NCI-H524 (cell line): ENCODE results near the gene COMMD7.

Source experiments
- DNase-seq, 2 experiments: peaks; one replicate each; lab custom pipeline; 2025; lab: John Stamatoyannopoulos, UW

Gene COMMD7

DNA sequence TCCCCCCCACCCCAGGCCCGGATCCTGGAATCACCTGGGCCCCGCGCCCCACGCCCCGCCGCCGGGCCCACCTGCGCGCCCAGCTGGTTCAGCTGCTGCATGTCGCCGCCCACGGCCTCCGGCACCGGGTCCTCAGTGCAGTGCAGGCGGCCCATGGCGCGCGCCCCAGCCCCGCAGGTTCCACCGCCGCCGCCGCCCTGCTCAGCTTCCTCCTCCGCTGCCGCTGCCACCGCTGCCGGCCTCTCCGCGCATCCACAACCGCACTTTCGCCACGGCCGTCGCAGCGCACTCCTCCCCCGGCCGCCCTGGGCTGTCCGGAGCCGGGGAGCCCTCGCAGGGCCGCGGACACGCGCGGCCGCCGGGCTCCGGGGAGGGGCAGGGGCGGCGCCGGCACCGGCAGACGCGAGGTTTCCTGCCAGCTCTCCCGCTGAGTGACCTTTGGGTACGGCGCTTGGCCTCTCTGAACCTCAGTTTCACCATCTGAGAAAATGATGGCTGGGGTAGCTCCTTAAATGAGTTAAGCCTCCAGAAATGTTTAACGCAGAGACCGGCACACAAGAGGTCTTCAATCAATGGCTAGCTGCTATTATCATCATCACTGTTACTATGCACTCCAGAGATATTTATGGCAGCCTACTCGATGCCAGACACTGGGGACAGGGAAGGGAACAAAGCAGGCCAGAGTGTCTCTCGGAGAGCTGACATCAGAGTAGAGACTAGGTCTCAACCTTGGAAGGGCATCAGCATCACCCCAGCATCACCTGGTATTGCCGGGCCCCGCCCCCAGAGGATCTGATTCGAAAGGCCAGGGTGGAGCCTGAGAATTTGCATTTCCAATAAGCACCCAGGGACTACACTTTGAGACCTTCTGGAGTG lies at the start of gene COMMD7:
Gene COMMD7 (minus strand): TSS at position 231 of the 876 bp plus-strand sequence. CDS start 76 bp downstream, at position 155.
- peak in 1 of 2 experiments; percentile 23 for DNase-seq

DNA sequence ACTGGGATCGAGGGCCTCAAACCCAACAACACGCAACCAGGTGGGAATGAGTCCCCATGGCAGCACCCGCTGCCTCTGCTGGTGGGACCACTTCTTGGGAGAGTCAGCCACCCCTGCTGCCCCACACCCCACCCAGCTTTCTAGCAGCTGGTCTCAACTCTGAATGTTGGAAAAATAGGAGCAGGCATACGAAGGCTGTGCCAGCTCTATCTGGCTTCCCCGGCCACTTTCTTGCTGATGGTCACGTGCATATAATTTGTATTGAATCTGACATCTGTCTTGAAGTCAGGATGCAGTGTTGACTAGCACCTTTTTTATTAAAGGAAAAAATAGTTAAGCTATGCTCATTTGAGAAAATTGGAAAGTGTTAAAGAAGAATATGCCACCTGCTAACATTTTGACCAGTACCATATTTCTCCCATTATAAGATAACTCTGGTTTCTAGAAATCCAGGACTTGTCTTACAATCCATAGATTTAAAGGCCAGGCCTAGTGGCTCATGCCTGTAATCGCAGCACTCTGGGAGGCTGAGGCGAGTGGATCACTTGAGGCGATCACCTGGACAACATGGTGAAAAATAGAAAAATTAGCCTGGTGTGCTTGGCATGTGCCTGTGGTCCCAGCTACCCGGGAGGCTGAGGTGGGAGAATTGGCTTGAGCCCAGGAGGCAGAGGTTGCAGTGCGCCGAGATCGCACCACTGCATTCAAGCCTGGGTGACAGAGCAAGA lies 49.6 kb upstream of the COMMD7 start:
- no peak for DNase-seq

DNA sequence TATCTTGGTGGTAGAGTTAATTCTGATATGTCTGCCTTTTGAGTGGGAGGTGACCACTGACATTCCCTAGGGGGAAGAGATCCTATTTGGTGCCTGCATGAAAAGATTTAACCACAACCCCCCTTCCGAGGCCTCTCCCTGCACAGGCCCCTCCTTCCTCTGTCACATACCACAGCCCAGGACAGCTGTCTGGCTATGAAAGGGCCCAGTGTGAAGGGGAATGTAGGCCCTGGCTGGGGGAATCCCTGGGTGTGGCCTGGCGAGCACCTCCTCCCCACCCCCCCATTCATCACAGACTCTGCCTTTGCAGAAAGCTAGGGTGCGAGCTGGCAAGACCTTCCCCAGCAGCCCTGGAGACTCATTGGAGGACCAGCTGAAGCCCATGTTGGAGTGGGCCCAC lies 49.0 kb upstream of the COMMD7 start:
- DNase-seq = no peak

DNA sequence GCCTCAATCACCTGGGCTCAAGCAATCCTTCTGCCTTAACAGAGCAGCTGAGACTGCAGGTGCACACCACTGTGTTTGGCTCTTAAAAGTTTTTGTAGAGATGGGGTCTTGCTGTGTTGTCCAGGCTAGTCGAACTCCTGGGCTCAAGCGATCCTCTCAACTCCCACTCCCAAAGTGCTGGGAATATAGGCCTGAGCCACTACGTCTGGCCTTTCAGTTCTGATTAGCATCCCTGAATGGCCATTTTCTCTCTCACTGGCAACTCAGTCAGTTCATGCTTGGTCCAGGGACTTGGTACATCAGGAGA lies 47.4 kb upstream of the COMMD7 start:
- no peak for DNase-seq

DNA sequence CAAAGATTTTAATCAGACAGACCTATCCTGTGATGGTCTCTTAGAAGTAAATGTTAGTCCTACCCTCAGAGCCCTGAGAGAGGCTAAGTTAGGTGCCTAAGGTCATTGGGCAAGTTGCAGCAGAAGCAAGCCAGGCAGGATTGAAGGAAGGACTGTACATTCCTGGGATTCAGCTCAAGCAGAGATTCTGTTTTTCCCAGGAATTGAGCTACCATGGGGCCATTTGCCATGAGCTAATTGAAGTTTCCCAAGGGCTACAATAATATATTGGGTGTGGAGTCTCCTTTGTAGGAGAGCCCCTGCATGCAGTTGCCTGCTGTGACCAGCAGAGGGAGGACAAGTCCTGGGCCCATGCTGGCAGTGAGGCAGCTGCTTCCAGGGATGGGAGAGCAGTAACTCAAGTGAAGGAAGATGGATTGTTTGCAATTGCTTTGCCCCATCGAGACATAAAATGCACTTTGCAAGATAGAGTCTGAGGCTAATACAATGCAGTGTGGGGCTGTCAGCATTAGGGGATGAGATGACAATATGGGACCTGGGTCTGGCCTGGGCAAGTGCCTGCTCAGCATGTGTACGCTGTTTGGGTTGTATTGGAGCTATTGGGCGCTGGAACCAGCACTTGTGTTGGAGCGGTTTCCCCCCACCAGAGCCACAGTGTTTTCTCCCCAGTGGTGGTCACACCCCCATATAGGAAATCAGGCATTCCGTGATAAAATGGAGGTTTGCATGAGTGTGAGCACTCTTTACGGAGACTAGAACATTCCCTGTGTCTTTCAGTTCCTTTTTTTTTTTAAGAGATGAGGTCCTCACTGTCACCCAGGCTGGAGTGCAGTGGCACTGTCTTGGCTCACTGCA lies 46.9 kb upstream of the COMMD7 start:
- peak; percentile 47 to 71 for DNase-seq

DNA sequence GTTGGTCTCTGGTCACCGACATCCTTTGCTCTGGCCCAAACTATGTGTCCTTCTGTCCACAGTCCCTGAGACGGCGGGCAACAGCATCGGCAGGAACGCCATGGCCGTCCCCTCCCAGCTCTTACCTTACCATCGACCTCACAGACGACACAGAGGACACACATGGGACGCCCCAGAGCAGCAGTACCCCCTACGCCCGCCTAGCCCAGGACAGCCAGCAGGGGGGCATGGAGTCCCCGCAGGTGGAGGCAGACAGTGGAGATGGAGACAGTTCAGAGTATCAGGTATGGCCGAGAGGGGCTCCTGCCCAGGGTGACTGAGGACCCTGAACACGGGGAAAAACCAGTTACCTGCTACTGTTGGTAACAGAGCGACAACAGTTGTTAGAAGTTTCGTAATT lies 43.9 kb upstream of the COMMD7 start:
- no peak for DNase-seq

DNA sequence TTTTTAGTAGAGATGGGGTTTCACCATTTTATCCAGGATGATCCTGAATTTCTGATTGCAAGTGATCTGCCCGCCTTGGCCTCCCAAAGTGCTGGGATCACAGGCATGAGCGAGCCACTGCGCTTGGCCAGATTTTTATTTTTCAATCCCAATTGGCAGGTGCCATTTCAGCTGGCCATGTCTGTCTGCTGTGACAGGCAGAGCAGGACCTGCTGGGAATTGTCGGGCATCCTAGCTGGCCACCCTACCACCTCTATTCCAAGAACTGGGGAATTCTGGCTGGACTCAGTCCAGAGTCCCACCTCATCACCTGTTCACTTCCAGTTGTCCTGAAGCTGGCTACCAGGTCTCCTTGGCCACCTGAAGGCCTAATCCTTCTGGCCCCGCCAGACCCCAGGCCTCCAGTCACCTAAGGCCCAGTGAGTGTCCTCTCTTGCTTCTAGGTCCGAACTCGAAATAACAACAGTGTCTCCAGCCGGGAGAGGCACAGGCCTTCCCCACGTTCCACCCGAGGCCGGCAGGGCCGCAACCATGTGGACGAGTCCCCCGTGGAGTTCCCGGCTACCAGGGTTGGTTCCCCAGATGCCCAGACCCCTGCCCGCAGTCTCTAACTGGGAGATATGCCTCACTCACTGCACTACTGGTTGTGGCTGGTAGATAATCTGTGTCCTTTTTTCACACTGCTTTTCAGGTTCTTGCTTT lies 42.9 kb upstream of the COMMD7 start:
- no peak for DNase-seq

DNA sequence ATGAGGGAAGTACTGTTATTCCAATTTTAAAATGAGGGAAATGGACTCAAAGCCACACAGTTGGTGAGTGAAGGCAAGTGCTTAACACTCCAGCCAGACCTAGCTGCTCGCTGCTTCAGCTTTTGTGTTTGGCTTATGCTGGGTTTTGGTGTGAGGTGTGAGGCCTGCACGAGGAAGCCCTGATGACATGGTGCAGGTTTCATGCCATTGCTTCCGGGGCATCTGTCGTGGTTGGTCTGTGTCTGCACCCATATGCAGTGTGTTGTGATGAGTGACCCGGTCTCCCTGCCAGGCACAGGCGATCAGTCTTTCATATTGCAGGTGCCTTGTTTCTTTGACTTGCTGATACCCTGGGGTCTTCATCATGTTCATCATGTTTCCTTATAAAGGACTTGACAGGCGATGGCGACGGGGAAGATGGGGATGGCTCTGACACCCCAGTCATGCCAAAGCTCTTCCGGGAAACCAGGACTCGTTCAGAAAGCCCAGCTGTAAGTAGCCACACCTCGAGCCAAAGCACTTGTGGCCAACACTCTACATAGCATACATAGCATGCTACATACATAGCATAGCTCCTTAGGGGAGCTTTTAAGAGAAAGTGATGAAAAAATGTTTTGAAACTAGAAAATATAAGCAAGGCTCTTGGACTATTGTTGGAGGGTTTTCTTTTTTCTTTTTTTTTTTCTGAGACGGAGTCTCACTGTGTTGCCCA lies 41.3 kb upstream of the COMMD7 start:
- no peak for DNase-seq

DNA sequence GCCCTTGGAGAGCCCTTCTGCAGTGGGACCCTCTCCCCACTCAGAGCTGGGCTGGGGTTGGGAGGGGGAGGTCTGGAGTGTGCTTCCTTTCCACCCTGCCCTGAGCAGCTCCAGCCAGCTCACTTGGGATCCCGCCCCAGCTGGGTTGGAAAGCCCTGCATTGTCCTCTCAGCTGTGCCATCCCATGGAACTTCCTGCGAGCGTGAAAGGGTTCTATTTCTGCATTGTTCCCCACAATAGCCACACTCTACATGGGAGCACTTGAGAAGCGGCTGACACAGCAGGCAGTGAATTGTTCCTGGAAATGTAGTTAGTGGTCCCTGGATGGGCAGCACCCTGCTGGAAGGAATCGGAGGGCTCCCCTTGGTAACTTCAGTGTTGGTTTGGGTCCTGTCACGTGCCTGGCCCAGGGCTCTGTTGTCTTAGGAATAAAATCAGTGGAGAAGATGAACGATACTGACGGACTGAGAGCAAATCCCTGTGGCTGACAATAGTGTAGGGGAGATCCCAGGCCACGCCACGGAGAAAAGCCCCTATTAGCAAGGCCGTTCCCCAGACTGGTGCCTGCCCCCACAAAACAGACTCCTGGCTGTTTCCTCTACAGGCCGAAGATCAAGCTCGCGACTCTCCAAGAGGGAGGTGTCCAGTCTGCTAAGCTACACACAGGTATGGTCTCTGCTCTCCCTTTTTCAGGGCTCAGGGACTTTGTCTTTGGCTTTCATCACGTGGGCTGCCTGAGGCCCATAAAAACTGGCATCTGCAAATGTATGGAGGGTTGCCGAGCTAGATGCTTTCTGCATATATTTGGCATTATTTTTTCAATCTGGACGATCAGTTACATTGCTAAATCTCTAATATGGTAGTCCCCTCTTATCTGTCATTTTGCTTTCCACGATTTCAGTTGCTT lies 37.7 kb upstream of the COMMD7 start:
- DNase-seq = no peak

DNA sequence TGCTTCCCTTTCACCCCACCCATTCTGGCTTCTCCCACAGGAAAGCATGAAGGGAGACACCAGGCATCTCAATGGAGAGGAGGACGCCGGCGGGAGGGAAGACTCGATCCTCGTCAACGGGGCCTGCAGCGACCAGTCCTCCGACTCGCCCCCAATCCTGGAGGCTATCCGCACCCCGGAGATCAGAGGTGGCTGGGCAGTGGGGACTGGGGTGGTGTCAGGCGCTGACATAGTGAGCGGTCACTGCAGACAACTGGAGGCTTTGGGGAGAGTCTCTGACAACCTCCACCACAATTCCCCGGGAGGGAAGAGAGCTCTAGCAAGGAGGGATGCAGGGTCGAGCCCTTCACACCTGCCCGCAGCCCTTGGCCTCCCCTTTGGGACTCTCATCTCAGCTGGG lies 37.0 kb upstream of the COMMD7 start:
- no peak for DNase-seq

DNA sequence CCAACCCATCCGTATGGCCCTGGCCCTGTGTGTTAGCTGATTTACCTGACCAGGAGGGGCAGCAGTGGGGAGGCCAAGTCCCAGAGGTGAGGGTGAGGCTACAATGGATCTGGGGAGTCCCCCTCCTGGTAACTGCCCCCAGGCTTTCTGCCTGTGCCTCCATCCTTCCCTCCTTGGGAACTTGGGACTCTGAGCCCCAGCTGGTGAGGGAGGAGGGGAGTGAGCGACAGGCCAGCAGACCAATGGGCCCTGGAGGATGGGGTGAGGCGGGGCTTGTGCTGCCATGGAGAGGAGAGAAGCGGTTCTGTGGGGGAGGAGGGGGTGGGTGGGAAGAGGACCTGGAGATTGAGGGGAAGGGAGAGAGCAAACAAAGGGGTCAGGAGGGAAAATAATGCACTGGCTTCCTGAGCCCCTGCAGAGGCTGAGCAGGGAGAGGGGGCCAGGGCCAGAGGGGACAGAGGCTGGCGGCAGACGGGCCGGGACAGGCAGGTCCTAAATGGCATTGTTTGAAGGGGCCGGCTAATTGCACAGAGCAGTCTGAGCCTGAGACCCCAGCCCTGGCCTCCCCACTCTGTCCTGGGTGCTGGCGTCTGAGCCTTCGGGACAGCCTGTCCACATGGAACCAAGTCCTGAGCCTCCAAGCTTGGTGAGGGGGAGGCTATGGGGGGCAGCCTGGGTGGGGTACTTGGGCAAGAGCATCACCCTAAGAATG lies 36.4 kb upstream of the COMMD7 start:
- peak in 1 of 2 experiments; percentile 20 for DNase-seq

DNA sequence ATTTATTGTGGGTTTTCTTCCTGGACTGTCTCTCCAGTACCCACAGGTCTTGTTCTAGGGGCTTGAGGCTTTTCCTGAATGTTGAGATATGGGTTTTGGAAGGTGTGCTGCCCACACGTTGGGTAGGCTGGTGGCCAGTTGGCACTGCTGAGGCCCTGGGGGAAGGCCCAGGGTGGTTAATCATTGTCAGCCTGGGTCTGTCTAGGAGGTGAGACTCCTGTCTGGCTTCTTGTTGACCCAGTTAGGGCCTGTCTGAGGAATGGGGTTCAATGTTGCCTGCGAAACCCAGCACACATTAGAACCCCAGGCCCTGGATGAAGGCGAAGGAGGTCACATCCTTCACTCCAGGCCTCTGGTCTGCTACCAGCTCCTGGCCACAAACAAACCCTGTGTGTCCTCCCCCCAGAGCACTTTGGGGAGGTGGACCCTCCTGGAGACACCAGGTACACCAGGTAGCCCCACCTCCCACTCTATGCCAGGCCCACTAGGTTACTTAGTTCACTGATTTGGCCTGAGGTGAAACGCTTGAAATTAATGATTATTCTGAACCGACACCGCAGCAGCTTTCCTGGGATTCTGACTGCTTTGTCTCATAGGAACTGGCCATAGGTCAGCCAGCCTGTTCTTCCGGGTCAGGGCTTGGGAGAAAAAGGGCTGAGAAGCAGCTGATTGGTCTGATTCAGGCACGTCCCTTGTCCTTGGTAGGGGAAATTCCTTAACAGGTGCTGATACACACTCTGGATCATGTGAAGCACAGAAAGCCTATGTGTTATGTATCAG lies 34.1 kb upstream of the COMMD7 start:
- no peak for DNase-seq

DNA sequence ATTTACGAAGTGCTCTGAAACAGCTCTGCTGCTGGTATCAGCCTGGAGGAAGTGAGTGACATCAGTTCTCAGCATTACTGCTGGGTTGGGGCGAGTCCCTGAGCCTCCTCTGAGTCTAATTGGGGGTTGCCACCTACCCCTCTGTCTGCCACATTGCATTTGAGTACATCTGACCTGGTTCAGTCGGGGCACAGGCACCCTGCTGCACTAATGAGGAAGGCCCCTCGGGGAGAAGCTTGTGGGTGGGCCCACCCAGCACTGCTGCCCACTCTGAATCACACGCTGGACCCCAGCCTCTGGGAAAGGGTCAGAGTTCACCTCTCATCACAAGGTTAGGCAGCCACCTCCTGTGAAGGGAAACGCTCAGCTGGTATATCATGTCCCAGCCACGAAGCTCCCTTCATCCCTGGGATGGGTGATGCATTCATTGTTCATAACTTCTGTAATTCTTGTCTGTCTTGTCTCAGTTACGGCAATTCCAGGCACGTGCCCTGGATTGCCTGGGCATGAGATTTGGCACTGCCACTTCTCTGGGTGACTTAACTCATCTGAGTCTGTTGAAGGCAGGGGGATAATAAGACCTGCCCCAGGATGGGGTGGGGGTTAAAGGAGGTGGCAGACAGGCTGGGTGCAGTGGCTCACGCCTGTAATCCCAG lies 32.2 kb upstream of the COMMD7 start:
- DNase-seq = no peak

DNA sequence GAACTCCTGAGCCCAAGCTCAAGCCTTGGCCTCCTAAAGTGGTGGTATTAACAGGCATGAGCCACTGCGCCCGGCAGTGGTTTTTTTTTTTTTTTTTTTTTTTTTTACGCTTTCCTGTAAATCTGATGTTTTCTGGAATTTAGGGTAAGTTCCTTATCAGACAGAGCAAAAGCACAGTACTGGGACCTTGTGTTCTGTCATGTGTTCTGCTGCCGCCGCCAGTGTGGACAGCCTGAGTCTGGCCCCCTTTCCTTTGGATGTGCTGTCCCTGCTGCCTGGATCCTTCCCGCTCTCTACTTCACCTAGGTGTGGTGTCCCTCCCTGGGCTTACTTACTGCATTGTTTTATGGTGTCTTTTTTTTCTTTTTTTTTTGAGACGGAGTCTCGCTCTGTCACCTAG lies 30.6 kb upstream of the COMMD7 start:
- no peak for DNase-seq

DNA sequence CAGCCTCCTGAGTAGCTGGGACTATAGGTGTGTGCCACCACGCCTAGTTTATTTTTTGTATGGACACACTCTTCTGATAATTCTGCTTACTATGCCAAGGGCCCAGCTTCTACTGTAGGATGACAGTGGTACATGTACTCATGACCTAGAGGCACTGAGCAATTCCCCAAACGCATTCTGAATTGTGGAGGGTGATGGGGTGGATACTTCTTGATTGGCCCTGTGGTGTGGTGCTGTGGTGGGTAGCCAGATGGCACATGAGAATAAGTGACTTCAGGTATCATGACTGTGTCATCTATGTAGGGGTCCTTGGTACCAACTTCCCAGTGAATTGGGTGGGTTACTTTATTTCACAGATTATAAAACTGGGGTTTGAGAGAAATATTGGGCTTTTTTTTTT lies 30.0 kb upstream of the COMMD7 start:
- DNase-seq = no peak

DNA sequence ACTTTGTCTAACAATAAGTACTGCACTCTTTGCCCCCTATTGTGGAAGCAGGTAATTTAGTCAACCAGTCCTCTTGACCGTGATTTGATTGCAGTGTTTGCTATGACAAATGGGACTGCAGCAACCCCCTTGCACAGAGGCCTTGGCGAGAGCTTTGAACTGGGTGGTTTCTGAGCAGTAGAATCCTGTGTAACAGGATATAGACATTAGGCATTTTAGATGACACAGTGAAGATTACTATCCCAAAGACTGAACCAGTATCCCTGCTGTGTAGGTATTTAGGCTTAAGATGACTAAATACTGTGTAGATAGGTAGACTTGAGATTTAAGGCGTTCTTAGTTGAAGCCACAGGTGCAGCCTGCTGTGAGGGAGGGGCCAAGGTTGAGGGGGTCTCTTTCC lies 28.8 kb upstream of the COMMD7 start:
- DNase-seq = no peak

DNA sequence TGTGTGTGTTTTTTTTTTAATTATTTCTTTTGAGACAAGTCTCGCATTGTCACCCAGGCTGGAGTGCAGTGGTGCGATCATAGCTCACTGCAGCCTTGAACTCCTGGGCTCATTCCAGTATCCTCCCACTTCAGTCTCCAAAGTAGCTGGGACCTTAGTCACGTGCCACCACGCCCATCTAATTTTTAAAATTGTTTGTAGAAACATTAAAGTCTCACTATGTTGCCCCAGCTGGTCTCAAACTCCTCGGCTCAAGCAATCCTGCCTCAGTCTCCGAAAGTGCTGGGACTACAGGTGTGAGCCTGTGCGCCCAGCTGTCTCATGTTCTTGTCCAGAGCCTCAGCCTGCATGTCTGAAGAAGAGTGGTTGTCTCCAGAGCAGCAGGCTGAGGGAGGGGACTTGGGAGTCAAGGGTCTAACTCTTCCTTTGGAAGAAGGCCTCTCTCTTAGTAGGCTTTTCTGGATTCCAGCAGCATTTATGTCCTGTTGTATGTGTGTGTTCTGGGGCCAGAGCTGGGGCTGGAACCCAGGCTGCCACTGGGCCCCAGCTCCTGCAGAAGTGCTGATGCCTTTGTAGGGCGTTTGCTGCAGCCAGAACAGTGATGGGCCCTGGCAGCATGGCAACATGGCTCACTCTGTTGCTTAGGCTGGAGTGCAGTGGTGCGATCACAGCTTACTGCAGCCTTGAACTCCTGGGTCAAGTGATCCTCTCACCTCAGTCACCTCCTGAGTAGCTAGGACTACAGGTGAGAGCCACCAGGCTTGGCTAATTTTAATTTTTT lies 24.3 kb upstream of the COMMD7 start:
- DNase-seq = no peak
